GM12892 (cell line): ENCODE data around the gene APOL4.

ENCODE experiments used
- POLR2A ChIP-seq: IDR thresholded peaks from 2 replicates; pipeline ENCODE4 v1.6.1; 2011; ENCODE audit warnings: low read depth, low read length, control low read depth
- POLR2AphosphoS5 ChIP-seq: IDR thresholded peaks from 2 replicates; pipeline ENCODE4 v1.6.1; 2011; ENCODE audit warnings: low read depth, low read length, control low read depth

DNA sequence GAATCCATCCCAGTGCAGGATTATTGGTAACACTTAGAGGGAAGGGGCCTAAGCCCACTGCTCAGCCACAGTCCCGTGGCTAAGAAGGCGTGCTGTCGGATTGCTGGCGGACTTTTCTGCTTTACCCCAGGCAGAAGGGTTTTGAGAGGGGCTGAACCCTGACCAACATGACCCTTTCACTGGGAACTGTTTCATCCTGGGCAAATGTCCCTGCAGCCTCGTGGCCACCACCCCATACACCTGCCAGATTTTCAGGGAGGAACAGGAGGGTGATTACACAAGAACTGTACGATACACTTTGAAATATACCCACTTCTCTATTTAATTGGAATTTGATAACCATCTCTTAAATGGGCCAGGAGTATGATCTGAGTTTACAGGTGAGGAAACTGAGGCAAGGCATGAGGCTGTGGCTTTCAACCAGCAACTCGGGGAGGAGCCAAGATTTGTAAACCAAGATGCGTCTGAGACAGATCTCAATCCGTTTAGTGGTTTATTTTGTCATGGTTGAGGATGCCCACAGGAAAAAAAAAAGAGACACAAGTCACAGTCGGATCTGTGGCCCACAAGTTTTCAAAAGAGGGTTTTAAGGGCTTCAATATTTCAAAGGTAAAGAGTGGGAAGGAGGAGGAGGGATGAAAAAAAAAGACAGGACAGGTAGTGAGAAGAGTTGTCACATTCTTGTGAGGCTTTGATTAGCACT, 34.9 kb downstream of the APOL4 start:
- TF ChIP-seq POLR2AphosphoS5, result no peak
- no peak for TF ChIP-seq POLR2A
